K562 (cell line): Measurements from ENCODE around the gene DENND1A. TPM values are rescaled to one million over a fixed set of nuclear protein-coding genes. Genes with fewer than 3 reads are reported as not detected.

Source experiments
- CBX8 ChIP-seq: fragments of 200-600 bp; sonication (generic); IDR thresholded peaks from 2 replicates; pipeline ENCODE4 v1.6.1; 2012; ENCODE audit warnings: borderline replicate concordance, mixed run types, low read depth, mild to moderate bottlenecking, moderate library complexity, mixed read lengths, low read length, control low read depth, inconsistent platforms; ENCODE audit not compliant: poor library complexity, severe bottlenecking; ENCODE audit errors: extremely low read depth
- ELF4 ChIP-seq: fragments of 450-650 bp; formaldehyde crosslinking; IDR thresholded peaks from 2 replicates; pipeline ENCODE4 v1.4.0; 2022; ENCODE audit warnings: missing genetic modification characterization
- FOXJ2 ChIP-seq: fragments of 200-800 bp; sonication (Bioruptor generic); IDR thresholded peaks from 2 replicates; pipeline ENCODE4 v1.6.1; 2016; ENCODE audit warnings: missing genetic modification characterization, missing compliant biosample characterization
- MEIS2 ChIP-seq: fragments of 450-650 bp; IDR thresholded peaks from 2 replicates; pipeline ENCODE4 v1.6.1; 2014; ENCODE audit warnings: mild to moderate bottlenecking; ENCODE audit not compliant: partially characterized antibody
- SMARCB1 ChIP-seq: IDR thresholded peaks from 2 replicates; pipeline ENCODE4 v1.6.1; 2011; ENCODE audit warnings: improper control_type of control experiment, low read depth; ENCODE audit not compliant: insufficient read length
- TEAD4 ChIP-seq, 2 experiments: sonication (generic) in 1 of 2; formaldehyde crosslinking in 1 of 2; IDR thresholded peaks; 2 replicates each; pipeline versions ENCODE4 v1.6.1 to v1.8.0; 2012 to 2022; ENCODE audit warnings: borderline replicate concordance in 1 of 2, inconsistent platforms in 1 of 2, low read length in 1 of 2, mild to moderate bottlenecking in 1 of 2, missing genetic modification reagents in 1 of 2
- ZNF318 ChIP-seq, 2 experiments: fragments of 450-650 bp; IDR thresholded peaks; 2 replicates each; pipeline ENCODE4 v1.6.1; 2016; ENCODE audit warnings: mild to moderate bottlenecking in 2 of 2, borderline replicate concordance in 1 of 2, low read depth in 1 of 2, moderate library complexity in 1 of 2
- ZNF586 ChIP-seq: fragments of 450-650 bp; formaldehyde crosslinking; conservative IDR thresholded peaks from 2 replicates; pipeline ENCODE4 v1.4.0; 2020; ENCODE audit warnings: mild to moderate bottlenecking, moderate library complexity
- polyA plus RNA-seq, 8 experiments: library from polyadenylated mRNA; depleted of rRNA in 4 of 8; stranded (reverse) in 5 of 8; unstranded in 3 of 8; fragments of >200 nt; fragmentation: Nextera tagmentation in 2 of 8; fragmentation: Illumina TruSeq in 1 of 8; extraction: Ambion mirVana in 2 of 8; extraction: Trizol in 1 of 8; gene quantifications; 2 replicates each; pipeline versions ENCODE4 v1.2.1 to v1.2.3, GENCODE V29; 2011 to 2014; ENCODE audit warnings: inconsistent platforms in 1 of 8, missing spikeins in 1 of 8
- total RNA-seq, 7 experiments: library from RNA; depleted of rRNA in 6 of 7; stranded (reverse); fragments of >200 nt in 6 of 7; fragmentation: Illumina TruSeq in 2 of 7; extraction: Trizol in 2 of 7; gene quantifications; 2 replicates each; pipeline versions ENCODE4 v1.2.1 to v1.2.3, GENCODE V29; 2011 to 2021; ENCODE audit warnings: low replicate concordance in 1 of 7
- TF ChIP-seq, protein P1 (sequence below): fragments of 450-650 bp; formaldehyde crosslinking; IDR thresholded peaks from 2 replicates; pipeline ENCODE4 v1.4.0; 2022; ENCODE audit warnings: mild to moderate bottlenecking, moderate library complexity

The DENND1A gene
- total and polyA plus RNA-seq, 9 of the 15 experiments (the other 6 are each of a cell fraction or from before 2014, with no cell fraction given), result 7.6 to 29.5 (median 15.7) TPM

DNA sequence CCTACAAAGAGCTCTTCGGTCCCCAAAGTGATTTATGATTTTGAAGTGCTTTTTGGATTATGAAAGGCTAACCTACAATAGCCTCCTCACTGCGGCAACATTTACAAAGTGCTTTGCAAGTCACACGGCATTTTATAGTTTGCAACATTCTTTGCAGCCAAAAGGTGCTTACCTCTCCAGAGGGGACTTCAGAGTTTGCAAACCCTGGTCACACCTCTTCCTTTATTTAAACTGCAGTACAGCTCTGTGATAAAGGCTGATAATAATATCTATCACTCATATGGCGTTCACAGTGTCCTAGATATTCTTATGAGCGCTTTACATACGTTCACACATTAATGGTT is 594.0 kb downstream of the DENND1A start (continued):
- TF ChIP-seq ZNF318 (IDR thresholded peaks at IDR 0.05; ENCODE audit: borderline replicate concordance in 1 of 2, low read depth in 1 of 2), result no peak
- no peak for TF ChIP-seq ZNF586 (CRISPR knock-in tag)
- no peak for TF ChIP-seq SMARCB1
- TF ChIP-seq ELF4 (CRISPR knock-in tag), result no peak
- 0 out of 2 replicates have a peak, but pooled peaks have one; percentile 2 for TF ChIP-seq TEAD4 (IDR thresholded peaks at IDR 0.05; ENCODE audit: low read length)
- no peak for TF ChIP-seq TEAD4 (CRISPR knock-in tag; IDR thresholded peaks at IDR 0.05; ENCODE audit: borderline replicate concordance)
- TF ChIP-seq FOXJ2, result no peak
- no peak for TF ChIP-seq CBX8
- peak; percentile 39 for TF ChIP-seq MEIS2
- TF ChIP-seq, protein P1, sequence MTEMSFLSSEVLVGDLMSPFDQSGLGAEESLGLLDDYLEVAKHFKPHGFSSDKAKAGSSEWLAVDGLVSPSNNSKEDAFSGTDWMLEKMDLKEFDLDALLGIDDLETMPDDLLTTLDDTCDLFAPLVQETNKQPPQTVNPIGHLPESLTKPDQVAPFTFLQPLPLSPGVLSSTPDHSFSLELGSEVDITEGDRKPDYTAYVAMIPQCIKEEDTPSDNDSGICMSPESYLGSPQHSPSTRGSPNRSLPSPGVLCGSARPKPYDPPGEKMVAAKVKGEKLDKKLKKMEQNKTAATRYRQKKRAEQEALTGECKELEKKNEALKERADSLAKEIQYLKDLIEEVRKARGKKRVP (CRISPR knock-in tag), result no peak
